ENCODE measurements around the gene CEP72. TPM values are rescaled to one million over a fixed set of nuclear protein-coding genes. Genes with fewer than 3 reads are reported as not detected.

The CEP72 gene
- total RNA-seq, 4 donors from 2014 or later = 2.7 to 8.6 (median 4.0) TPM

DNA sequence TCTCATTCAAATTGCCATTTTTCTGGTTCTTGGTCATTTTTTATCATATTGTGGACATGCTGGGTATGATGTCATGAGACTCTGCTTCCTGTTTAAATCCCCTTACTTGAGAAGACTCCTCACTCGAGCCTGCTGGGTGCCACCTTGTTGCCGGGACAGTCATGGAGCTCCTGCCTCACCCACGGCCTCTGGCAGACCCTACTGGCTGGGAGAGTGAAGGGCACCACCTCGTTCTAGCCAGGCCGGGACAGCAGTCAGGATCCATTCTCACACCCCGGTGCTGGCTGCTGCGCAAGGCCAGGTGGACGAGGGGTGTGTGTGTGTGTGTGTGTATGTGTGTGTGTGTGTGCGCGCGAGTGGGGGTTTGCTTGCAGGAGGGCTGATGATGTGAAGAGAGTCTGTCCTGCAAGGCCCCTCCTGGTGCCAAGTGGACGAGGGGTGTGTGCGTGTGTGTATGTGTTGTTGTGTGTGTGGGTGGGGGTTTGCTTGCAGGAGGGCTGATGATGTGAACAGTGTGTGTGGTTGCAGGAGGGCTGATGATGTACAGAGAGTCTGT, 4.4 kb downstream of the CEP72 start:
- 61 to 93% methylated on average over 5 to 11 of the region's 13 CpGs for WGBS, 2 donors
- Histone ChIP-seq H3K36me3 (peaks cover 15 to 39% (median 18%) of the 10 kb centered on the region in 3 donors), H3K4me1 (peaks cover under 1 to 12% (median 8%) of the 10 kb centered on the region in 3 donors), H3K27ac (no peak overlapping the region), H3K27me3 (no peaks in the 10 kb centered on the region), H3K4me3 (no peak overlapping the region), H3K9me3 (no peaks in the 10 kb centered on the region)
- intact Hi-C loops (cut with DNase I) = loop anchor here (10.0 kb wide), 1 partner anchor 172 kb away; the partner anchor contains the start of gene EXOC3
- DNase-seq = no peak
- no peak for TF ChIP-seq POLR2A (IDR thresholded peaks at IDR 0.05)
- TF ChIP-seq, protein P1, sequence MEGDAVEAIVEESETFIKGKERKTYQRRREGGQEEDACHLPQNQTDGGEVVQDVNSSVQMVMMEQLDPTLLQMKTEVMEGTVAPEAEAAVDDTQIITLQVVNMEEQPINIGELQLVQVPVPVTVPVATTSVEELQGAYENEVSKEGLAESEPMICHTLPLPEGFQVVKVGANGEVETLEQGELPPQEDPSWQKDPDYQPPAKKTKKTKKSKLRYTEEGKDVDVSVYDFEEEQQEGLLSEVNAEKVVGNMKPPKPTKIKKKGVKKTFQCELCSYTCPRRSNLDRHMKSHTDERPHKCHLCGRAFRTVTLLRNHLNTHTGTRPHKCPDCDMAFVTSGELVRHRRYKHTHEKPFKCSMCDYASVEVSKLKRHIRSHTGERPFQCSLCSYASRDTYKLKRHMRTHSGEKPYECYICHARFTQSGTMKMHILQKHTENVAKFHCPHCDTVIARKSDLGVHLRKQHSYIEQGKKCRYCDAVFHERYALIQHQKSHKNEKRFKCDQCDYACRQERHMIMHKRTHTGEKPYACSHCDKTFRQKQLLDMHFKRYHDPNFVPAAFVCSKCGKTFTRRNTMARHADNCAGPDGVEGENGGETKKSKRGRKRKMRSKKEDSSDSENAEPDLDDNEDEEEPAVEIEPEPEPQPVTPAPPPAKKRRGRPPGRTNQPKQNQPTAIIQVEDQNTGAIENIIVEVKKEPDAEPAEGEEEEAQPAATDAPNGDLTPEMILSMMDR (IDR thresholded peaks at IDR 0.05) = no peak

DNA sequence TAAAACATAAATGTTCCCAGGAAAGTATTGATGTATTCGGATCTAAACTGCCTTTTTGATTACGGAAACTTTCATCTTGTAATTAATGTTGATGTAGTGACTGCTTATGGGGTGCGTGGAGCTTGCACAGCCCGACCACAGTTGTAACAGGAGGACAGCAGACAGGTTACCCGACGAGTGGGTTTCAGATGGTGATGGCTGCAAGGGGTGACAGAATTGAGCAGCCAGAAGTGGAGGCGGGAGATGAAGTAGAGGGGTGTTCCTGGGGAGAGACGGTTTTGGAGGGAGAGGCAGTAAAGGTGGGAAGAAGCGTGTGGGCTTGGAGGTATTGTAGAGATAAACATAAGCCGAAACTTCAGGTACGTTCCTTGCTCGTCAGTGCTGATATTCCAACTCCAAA, 5.8 kb downstream of the CEP72 start:
- intact Hi-C loops (cut with DNase I) = loop anchor here (10.0 kb wide), 1 partner anchor 173 kb away; the partner anchor contains the start of gene EXOC3
- Histone ChIP-seq H3K4me3 (no peak overlapping the region), H3K27ac (no peak overlapping the region), H3K36me3 (peaks cover 15 to 49% (median 18%) of the 10 kb centered on the region in 3 donors), H3K9me3 (no peaks in the 10 kb centered on the region), H3K27me3 (no peaks in the 10 kb centered on the region), H3K4me1 (peaks cover 0 to 6% (median 2%) of the 10 kb centered on the region in 3 donors)
- no peak for DNase-seq
- 93 to 94% methylated on average over 12 of the region's 12 CpGs for WGBS, 2 donors
- no peak for TF ChIP-seq POLR2A (IDR thresholded peaks at IDR 0.05)

DNA sequence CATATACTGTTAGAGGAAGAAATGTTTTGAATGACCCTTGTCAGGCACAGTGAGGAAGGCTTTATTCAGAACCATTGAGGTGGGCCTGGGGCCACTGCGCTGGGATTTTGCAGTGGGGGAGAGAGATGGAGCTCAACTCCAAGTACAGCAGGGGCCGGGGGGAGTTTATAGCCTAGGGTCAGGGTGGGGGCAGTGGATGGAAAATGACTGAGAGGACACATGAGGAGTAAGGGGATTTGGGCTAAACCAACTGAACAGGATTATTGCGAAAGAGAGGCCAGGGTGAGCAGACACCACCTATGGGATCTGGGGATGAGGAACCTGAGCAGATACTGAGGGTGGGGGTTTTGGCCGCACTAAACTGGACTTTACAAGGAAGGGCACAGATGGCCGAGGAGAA, 6.3 kb downstream of the CEP72 start:
- WGBS, 2 donors = 91 to 96% methylated on average over 5 of the region's 5 CpGs
- no peak for DNase-seq
- no peak overlapping the region for H3K27ac ChIP-seq
- peaks cover 15 to 49% (median 18%) of the 10 kb centered on the region in 3 donors for H3K36me3 ChIP-seq
- no peak for TF ChIP-seq POLR2A (IDR thresholded peaks at IDR 0.05)
- TF ChIP-seq, protein P1 (IDR thresholded peaks at IDR 0.05) = no peak
- H3K27me3 ChIP-seq = no peaks in the 10 kb centered on the region
- no peaks in the 10 kb centered on the region for H3K9me3 ChIP-seq
- no peak overlapping the region for H3K4me3 ChIP-seq
- intact Hi-C loops (cut with DNase I) = loop anchor here (10.0 kb wide), 1 partner anchor 174 kb away; the partner anchor contains the start of gene EXOC3
- peaks cover 0 to under 1% (median 0%) of the 10 kb centered on the region in 3 donors for H3K4me1 ChIP-seq

DNA sequence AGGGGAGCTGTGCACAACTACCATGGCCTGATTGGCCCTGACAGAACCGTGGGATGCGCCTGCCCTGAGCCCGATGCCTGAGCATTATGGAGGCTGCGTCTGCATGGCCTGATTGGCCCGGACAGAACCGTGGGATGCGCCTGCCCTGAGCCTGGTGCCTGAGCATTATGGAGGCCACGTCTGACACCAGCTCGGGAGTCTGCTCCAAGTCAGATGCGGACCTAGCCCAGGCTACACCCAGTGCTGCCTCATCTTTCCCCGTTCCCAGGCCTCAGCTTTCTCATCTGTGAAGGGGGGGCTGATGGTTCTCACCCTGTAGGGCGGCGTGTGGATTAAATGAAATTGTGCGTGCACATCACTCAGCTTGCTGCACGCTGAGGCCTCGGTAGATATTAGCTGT, 7.3 kb downstream of the CEP72 start:
- H3K4me1 ChIP-seq = no peaks in the 10 kb centered on the region
- no peak overlapping the region for H3K27ac ChIP-seq
- DNase-seq = no peak
- H3K9me3 ChIP-seq = no peaks in the 10 kb centered on the region
- TF ChIP-seq, protein P1 (IDR thresholded peaks at IDR 0.05) = no peak
- no peak for TF ChIP-seq POLR2A (IDR thresholded peaks at IDR 0.05)
- no peaks in the 10 kb centered on the region for H3K27me3 ChIP-seq
- intact Hi-C loops (cut with DNase I) = loop anchor here (10.0 kb wide), 1 partner anchor 175 kb away; the partner anchor contains the start of gene EXOC3
- peaks cover 15 to 56% (median 18%) of the 10 kb centered on the region in 3 donors for H3K36me3 ChIP-seq
- 94 to 100% methylated on average over 8 to 10 of the region's 16 CpGs for WGBS, 2 donors
- H3K4me3 ChIP-seq = no peak overlapping the region

DNA sequence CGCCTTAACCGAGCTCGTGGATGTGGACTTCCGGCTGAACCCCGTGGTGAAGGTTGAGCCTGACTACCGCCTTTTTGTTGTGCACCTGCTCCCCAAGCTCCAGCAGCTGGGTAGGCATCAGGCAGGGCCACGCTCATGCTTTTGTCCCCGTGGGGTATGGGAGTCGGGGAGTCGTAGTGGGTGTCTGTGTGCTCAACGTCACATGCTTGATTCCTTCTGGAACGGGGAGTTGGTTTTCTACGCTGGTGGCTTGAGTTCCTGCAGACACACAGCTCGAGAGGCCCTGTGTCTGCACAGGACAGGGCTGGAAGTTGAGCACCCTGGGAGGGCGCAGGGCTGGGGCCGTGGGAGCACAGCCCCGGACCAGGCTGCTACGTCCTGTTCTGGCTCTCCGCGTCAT, 8.0 kb downstream of the CEP72 start:
- peaks cover 18 to 63% (median 20%) of the 10 kb centered on the region in 3 donors for H3K36me3 ChIP-seq
- no peak overlapping the region for H3K4me3 ChIP-seq
- no peaks in the 10 kb centered on the region for H3K9me3 ChIP-seq
- no peak for DNase-seq
- TF ChIP-seq, protein P1 (IDR thresholded peaks at IDR 0.05) = no peak
- 93 to 100% methylated on average over 3 to 12 of the region's 20 CpGs for WGBS, 2 donors
- no peaks in the 10 kb centered on the region for H3K27me3 ChIP-seq
- intact Hi-C loops (cut with DNase I) = no loop called here
- no peak overlapping the region for H3K27ac ChIP-seq
- H3K4me1 ChIP-seq = no peaks in the 10 kb centered on the region
